Thyroid gland (tissue), 4 donors: ENCODE results near the gene SUGCT.

Experiments
- CTCF ChIP-seq, 6 experiments: fragments of 200-600 bp in 3 of 6; fragments of 450-650 bp in 3 of 6; sonication (generic) in 3 of 6; IDR thresholded peaks; one replicate each; pipeline ENCODE4 v1.5.1; 2016 to 2019; ENCODE audit warnings: antibody characterized with exemption in 6 of 6, mild to moderate bottlenecking in 2 of 6, inconsistent platforms in 1 of 6, moderate library complexity in 1 of 6
- POLR2A ChIP-seq, 2 donors: fragments of 450-650 bp; IDR thresholded peaks; one replicate each; pipeline ENCODE4 v1.6.1; 2017; ENCODE audit warnings: antibody characterized with exemption in 2 of 2, mild to moderate bottlenecking in 2 of 2, moderate library complexity in 1 of 2

- TF ChIP-seq CTCF (IDR thresholded peaks at IDR 0.05) (no peak), POLR2A (IDR thresholded peaks at IDR 0.05) (no peak)
Observed at GRCh38 chr7:40909346-40909980, 774.7 kb downstream of the SUGCT start.
